Memory B cell (primary cell): ENCODE measurements around the gene PLAAT5.
"Not testable (repeated sequence)": the region's sequence is repeated elsewhere in the genome, so short reads cannot be mapped to it uniquely, and the experiment has no call there.

ENCODE experiments used
- ATAC-seq: fragments of 150-1000 bp; cut with Tn5 transposase; 2 replicates; pipeline ENCODE4 v1.10.0; 2021; ENCODE audit warnings: low read depth, mild to moderate bottlenecking, moderate library complexity
- DNase-seq, 2 donors: peaks; one replicate each; pipeline ENCODE4 v3.0.0; 2022; ENCODE audit warnings: low spot score in 2 of 2
- H3K27ac Mint-ChIP-seq: one replicate; pipeline ENCODE4 v1.8.0; 2022; ENCODE audit warnings: mild to moderate bottlenecking, moderate library complexity, mixed read lengths
- H3K27me3 Mint-ChIP-seq: one replicate; pipeline ENCODE4 v1.8.0; 2022; ENCODE audit warnings: mixed read lengths
- H3K36me3 Mint-ChIP-seq: one replicate; pipeline ENCODE4 v1.8.0; 2022; ENCODE audit warnings: mild to moderate bottlenecking, mixed read lengths
- H3K4me1 Mint-ChIP-seq: one replicate; pipeline ENCODE4 v1.8.0; 2022; ENCODE audit warnings: mixed read lengths
- H3K4me3 Mint-ChIP-seq: one replicate; pipeline ENCODE4 v1.8.0; 2022; ENCODE audit warnings: mild to moderate bottlenecking, moderate library complexity, mixed read lengths
- H3K9me3 Mint-ChIP-seq: one replicate; pipeline ENCODE4 v1.8.0; 2022; ENCODE audit warnings: mixed read lengths

Gene PLAAT5

GRCh38 chr11:63490551-63491239, at the start of gene PLAAT5:
Gene PLAAT5 (minus strand): TSS chr11:63491167. CDS start chr11:63491034, 133 bp downstream.
- Mint-ChIP-seq H3K27me3 (peaks cover 18% of the 10 kb centered on the region), H3K27ac (no peak within 1 kb of the TSS), H3K4me1 (peaks cover 3% of the 10 kb centered on the region), H3K4me3 (no peak within 1 kb of the TSS), H3K36me3 (peaks cover 5% of the 10 kb centered on the region), H3K9me3 (peaks cover 6% of the 10 kb centered on the region)
- DNase-seq (no peak), ATAC-seq (no peak)

DNA sequence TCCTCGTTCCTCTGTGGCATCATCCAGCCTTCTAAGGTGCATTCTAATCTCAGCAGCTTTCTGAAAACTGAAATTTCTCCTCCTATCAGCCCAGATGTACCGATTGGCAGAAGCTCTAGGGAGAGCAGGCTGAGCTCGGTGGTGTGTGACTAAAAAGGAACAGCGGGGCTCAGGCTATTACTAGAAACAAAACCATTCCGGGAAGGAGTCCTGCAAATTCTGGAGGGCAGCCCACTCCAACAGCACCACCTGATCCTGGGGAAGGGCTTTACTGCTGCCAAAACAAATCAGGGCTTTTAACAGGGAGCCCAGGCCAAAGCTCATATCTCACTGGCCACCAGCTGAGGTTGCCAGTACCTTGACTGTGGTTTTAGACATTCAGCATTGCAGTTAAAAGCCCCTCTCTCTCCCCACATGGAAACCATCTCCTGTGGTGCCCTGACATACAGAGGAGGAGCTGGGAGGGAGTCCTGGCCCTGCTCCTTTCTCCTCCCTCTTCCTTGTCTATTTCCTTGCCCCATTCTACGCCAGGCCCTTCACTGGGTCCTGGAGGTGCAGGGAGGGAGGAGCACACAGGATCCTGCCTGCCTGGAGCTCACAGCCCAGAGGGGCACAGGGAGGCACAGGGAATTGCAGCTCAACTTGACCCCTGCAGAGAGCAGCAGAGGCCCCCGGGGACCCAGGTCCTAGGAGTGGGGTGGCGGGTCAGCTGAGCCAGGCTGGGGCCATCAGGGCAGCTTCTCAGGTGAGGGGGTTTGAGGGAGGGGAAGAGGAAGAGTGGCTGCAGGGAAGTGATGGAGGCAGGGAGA, 46.5 kb upstream of the PLAAT5 start:
- Mint-ChIP-seq H3K9me3 (no peaks in the 10 kb centered on the region), H3K27me3 (no peaks in the 10 kb centered on the region), H3K4me3 (peak overlapping the region; percentile 88), H3K36me3 (peaks cover 3% of the 10 kb centered on the region), H3K4me1 (peaks cover 23% of the 10 kb centered on the region), H3K27ac (peak overlapping the region; percentile 92)
- DNase-seq (no peak), ATAC-seq (peak; percentile 34)

- ATAC-seq (peak; percentile 72), DNase-seq (peak in 1 of 2 donors; percentile 32)
- H3K9me3 Mint-ChIP-seq, result no peaks in the 10 kb centered on the region
- no peaks in the 10 kb centered on the region for H3K27me3 Mint-ChIP-seq
- peaks cover 29% of the 10 kb centered on the region for H3K4me1 Mint-ChIP-seq
- peaks cover 3% of the 10 kb centered on the region for H3K36me3 Mint-ChIP-seq
- peak within 1 kb of the TSS; percentile 88 for H3K4me3 Mint-ChIP-seq
- peak within 1 kb of the TSS; percentile 92 for H3K27ac Mint-ChIP-seq
These were observed 45.8 kb upstream of the PLAAT5 start, which contains the start of gene PLAAT4 for GRCh38 chr11:63536669-63537292. Gene PLAAT4 (plus strand): TSS chr11:63536808. CDS start chr11:63536869, 61 bp downstream.

DNA sequence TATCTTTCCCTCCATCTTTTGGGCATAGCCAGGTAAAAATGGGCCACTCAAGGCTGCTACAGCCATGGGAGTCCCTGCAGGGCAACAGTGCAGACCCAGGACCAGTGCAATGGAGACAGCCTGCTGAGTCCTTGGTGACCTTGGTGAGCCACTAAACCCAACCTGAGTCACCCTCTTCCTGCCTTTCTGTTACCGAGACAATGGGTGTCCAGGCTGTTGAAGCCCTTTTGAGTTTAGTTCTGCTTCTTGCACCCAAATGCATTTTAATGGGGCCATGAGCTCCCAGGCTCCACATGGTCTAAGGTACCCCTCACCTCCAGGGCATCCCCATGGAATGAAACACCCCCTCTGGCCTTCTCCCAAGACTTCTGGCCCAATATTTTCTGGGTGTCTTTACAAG, 44.8 kb upstream of the PLAAT5 start:
- Mint-ChIP-seq H3K27me3 (no peaks in the 10 kb centered on the region), H3K36me3 (peaks cover 3% of the 10 kb centered on the region), H3K27ac (peak overlapping the region; percentile 92), H3K4me3 (peak overlapping the region; percentile 88), H3K4me1 (peaks cover 35% of the 10 kb centered on the region), H3K9me3 (no peaks in the 10 kb centered on the region)
- ATAC-seq (no peak), DNase-seq (no peak)

- DNase-seq (no peak), ATAC-seq (peak; percentile 23)
- Mint-ChIP-seq H3K36me3 (peaks cover 3% of the 10 kb centered on the region), H3K27me3 (no peaks in the 10 kb centered on the region), H3K4me3 (no peak overlapping the region), H3K27ac (no peak overlapping the region), H3K4me1 (peaks cover 35% of the 10 kb centered on the region), H3K9me3 (no peaks in the 10 kb centered on the region)
These were observed 44.0 kb upstream of the PLAAT5 start for GRCh38 chr11:63534895-63535461.

DNA sequence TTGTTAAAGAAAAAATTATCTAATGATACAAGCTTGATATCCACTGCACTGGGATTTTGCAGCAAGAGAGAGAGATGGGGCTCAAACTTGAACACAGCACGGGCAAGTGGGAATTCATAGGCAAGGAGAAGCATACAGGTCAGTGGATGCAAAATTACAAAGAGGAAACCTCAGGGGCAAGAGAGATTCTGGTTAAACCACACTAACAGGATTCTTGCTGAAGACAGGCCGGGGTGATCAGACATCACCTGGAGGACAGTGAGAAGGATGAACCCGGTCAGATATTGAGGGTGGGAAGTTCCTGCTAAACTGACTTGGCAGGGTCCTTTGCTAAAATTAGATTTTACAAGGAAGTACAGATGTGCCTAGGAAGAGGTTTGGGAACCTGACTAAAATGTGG, 43.1 kb upstream of the PLAAT5 start:
- no peak overlapping the region for H3K27ac Mint-ChIP-seq
- peaks cover 35% of the 10 kb centered on the region for H3K4me1 Mint-ChIP-seq
- no peak overlapping the region for H3K4me3 Mint-ChIP-seq

GRCh38 chr11:63532799-63533475, 42.0 kb upstream of the PLAAT5 start:
- ATAC-seq (no peak), DNase-seq (no peak)
- Mint-ChIP-seq H3K36me3 (no peaks in the 10 kb centered on the region), H3K27me3 (no peaks in the 10 kb centered on the region), H3K27ac (no peak overlapping the region), H3K9me3 (no peaks in the 10 kb centered on the region), H3K4me3 (no peak overlapping the region), H3K4me1 (peaks cover 30% of the 10 kb centered on the region)

More for the DNA sequence above, 43.1 kb upstream of the PLAAT5 start:
- no peak for ATAC-seq
- no peak for DNase-seq
- Mint-ChIP-seq H3K9me3 (no peaks in the 10 kb centered on the region), H3K27me3 (no peaks in the 10 kb centered on the region), H3K36me3 (peaks cover 3% of the 10 kb centered on the region)

- Mint-ChIP-seq H3K4me3 (peak overlapping the region; percentile 37), H3K9me3 (no peaks in the 10 kb centered on the region)
- no peak for ATAC-seq
These were observed 41.1 kb upstream of the PLAAT5 start for GRCh38 chr11:63532117-63532516.

GRCh38 chr11:63531074-63531792, 40.3 kb upstream of the PLAAT5 start:
- ATAC-seq, result peak; percentile 98
- Mint-ChIP-seq H3K27ac (peak overlapping the region; percentile 43), H3K4me3 (peak overlapping the region; percentile 14), H3K4me1 (peaks cover 22% of the 10 kb centered on the region)
- not testable (repeated sequence) for H3K27me3 Mint-ChIP-seq, H3K36me3 Mint-ChIP-seq, H3K9me3 Mint-ChIP-seq
- peak in 1 of 2 donors; percentile 48 for DNase-seq

More at GRCh38 chr11:63532117-63532516, 41.1 kb upstream of the PLAAT5 start:
- peak overlapping the region; percentile 43 for H3K27ac Mint-ChIP-seq
- H3K27me3 Mint-ChIP-seq, result no peaks in the 10 kb centered on the region
- no peak for DNase-seq
- peaks cover 26% of the 10 kb centered on the region for H3K4me1 Mint-ChIP-seq
- no peaks in the 10 kb centered on the region for H3K36me3 Mint-ChIP-seq

GRCh38 chr11:63530021-63530420, 39.1 kb upstream of the PLAAT5 start:
- H3K27ac Mint-ChIP-seq, result no peak overlapping the region
- ATAC-seq, result no peak
- no peak for DNase-seq
- no peak overlapping the region for H3K4me3 Mint-ChIP-seq
- H3K36me3 Mint-ChIP-seq, result no peaks in the 10 kb centered on the region
- H3K9me3 Mint-ChIP-seq, result no peaks in the 10 kb centered on the region
- H3K4me1 Mint-ChIP-seq, result peaks cover 18% of the 10 kb centered on the region
- peaks cover 2% of the 10 kb centered on the region for H3K27me3 Mint-ChIP-seq

GRCh38 chr11:63529373-63529772, 38.4 kb upstream of the PLAAT5 start:
- not testable (repeated sequence) for H3K36me3 Mint-ChIP-seq, H3K27ac Mint-ChIP-seq, H3K27me3 Mint-ChIP-seq, H3K9me3 Mint-ChIP-seq, ATAC-seq, H3K4me3 Mint-ChIP-seq, DNase-seq
- H3K4me1 Mint-ChIP-seq, result peaks cover 18% of the 10 kb centered on the region

DNA sequence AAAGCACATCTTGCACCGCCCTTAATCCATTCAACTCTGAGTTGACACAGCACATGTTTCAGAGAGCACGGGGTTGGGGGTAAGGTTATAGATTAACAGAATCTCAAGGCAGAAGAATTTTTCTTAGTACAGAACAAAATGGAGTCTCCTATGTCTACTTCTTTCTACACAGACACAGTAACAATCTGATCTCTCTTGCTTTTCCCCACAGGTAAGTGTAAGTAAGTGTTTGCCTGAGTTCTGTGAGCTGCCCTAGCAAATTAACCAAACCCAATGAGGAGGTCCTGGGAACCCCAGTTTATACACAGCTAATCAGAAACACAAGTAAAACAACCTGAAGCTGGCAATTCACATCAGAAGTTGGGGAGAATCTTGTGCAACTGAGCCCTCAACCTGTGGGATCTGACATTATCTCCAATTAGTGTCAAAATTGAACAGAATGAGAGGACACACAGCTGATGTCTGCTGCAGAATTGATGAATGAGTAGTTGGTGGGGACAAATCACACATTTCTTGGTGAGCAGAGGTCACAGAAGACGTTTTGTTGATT, 37.8 kb upstream of the PLAAT5 start:
- DNase-seq, H3K9me3 Mint-ChIP-seq, H3K36me3 Mint-ChIP-seq, H3K4me3 Mint-ChIP-seq, H3K27me3 Mint-ChIP-seq, H3K27ac Mint-ChIP-seq, ATAC-seq: not testable (repeated sequence)
- peaks cover 18% of the 10 kb centered on the region for H3K4me1 Mint-ChIP-seq

- H3K4me3 Mint-ChIP-seq, H3K36me3 Mint-ChIP-seq, ATAC-seq, DNase-seq, H3K27ac Mint-ChIP-seq, H3K9me3 Mint-ChIP-seq: not testable (repeated sequence)
- H3K27me3 Mint-ChIP-seq, result peaks cover 10% of the 10 kb centered on the region
- H3K4me1 Mint-ChIP-seq, result peaks cover 18% of the 10 kb centered on the region
These were observed 37.2 kb upstream of the PLAAT5 start for GRCh38 chr11:63528156-63528555.
